ENCODE data around the gene LHX4.
"Not testable (repeated sequence)": the region's sequence is repeated elsewhere in the genome, so short reads cannot be mapped to it uniquely, and the experiment has no call there.

LHX4 gene

DNA sequence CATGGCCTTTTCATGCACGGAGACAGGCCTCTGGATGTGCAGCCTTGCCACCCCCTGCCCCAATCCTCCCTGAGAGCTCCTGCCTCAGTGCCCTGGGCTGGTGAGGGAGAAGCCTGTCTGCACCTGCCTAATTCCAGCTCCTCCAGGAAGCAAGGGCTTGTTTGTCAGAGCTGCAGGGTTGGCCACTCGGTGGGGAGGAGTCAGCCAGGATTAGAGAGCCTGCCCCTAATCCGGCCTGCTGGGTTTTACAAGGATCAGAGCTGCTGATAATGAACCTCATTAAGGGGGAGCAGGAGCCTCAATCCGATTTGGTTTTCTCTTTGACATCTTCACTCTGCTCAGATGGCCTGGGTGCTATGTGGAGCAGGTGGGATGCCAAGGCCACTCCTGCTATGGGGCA, 31.9 kb upstream of the LHX4 start:
- no peak overlapping the region for H3K9ac ChIP-seq (ENCODE audit: low read length)
- H3K9me3 ChIP-seq (ENCODE audit: control insufficient read depth, insufficient read depth, low read depth, low read length): no peaks in the 10 kb centered on the region
- H3K27me3 ChIP-seq (ENCODE audit: control insufficient read depth, insufficient read depth, low read length): no peaks in the 10 kb centered on the region
- H3K27ac ChIP-seq (ENCODE audit: low read depth, low read length): no peak overlapping the region
- H3K4me3 ChIP-seq (ENCODE audit: low read depth, low read length): no peak overlapping the region
- H3K4me1 ChIP-seq (ENCODE audit: control insufficient read depth, insufficient read depth, low read length): peaks cover 6% of the 10 kb centered on the region; the same call in 1 of the 2 replicates
- peaks cover 24% of the 10 kb centered on the region for H3K36me3 ChIP-seq (ENCODE audit: control insufficient read depth, insufficient read depth, low read length)

- no peaks in the 10 kb centered on the region for H3K9me3 ChIP-seq (ENCODE audit: control insufficient read depth, insufficient read depth, low read depth, low read length)
- H3K27ac ChIP-seq (ENCODE audit: low read depth, low read length): no peak overlapping the region
- peaks cover 6% of the 10 kb centered on the region; the same call in 1 of the 2 replicates for H3K4me1 ChIP-seq (ENCODE audit: control insufficient read depth, insufficient read depth, low read length)
- no peak overlapping the region for H3K9ac ChIP-seq (ENCODE audit: low read length)
- H3K4me3 ChIP-seq (ENCODE audit: low read depth, low read length): no peak overlapping the region
- peaks cover 24% of the 10 kb centered on the region for H3K36me3 ChIP-seq (ENCODE audit: control insufficient read depth, insufficient read depth, low read length)
- no peaks in the 10 kb centered on the region for H3K27me3 ChIP-seq (ENCODE audit: control insufficient read depth, insufficient read depth, low read length)
Measured at GRCh38 chr1:180198611-180199010, 31.5 kb upstream of the LHX4 start.

DNA sequence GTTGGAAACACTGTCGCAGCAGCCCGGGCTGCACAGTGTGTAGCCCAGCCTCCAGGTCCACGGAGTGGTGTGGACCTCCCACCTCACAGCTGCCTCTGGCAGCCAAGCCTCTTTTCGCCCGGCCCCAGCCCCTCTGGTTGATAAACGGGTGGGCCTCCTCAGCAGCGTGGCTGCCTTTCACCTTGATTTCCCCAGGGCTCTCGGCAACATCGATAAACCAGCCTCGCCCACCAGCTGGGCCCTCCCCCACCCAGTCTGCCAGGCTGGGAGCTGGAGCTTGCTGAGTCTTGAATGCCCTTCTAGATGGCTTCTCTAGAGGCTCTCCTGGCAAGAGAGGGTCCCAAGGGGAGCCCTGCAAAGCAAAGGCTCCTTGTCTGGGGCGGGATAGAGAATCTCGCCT, 31.0 kb upstream of the LHX4 start:
- Histone ChIP-seq H3K36me3 (ENCODE audit: control insufficient read depth, insufficient read depth, low read length) (peaks cover 24% of the 10 kb centered on the region), H3K4me1 (ENCODE audit: control insufficient read depth, insufficient read depth, low read length) (peaks cover 6% of the 10 kb centered on the region; the same call in 1 of the 2 replicates), H3K27ac (ENCODE audit: low read depth, low read length) (no peak overlapping the region), H3K9me3 (ENCODE audit: control insufficient read depth, insufficient read depth, low read depth, low read length) (no peaks in the 10 kb centered on the region), H3K4me3 (ENCODE audit: low read depth, low read length) (no peak overlapping the region), H3K27me3 (ENCODE audit: control insufficient read depth, insufficient read depth, low read length) (no peaks in the 10 kb centered on the region), H3K9ac (ENCODE audit: low read length) (no peak overlapping the region)

GRCh38 chr1:180201451-180202200, 28.4 kb upstream of the LHX4 start:
- H3K9ac ChIP-seq (ENCODE audit: low read length): no peak overlapping the region
- no peaks in the 10 kb centered on the region for H3K4me1 ChIP-seq (ENCODE audit: control insufficient read depth, insufficient read depth, low read length)
- H3K36me3 ChIP-seq (ENCODE audit: control insufficient read depth, insufficient read depth, low read length): peaks cover 12% of the 10 kb centered on the region
- no peak overlapping the region for H3K4me3 ChIP-seq (ENCODE audit: low read depth, low read length)
- no peaks in the 10 kb centered on the region for H3K27me3 ChIP-seq (ENCODE audit: control insufficient read depth, insufficient read depth, low read length)
- H3K9me3 ChIP-seq (ENCODE audit: control insufficient read depth, insufficient read depth, low read depth, low read length): no peaks in the 10 kb centered on the region
- H3K27ac ChIP-seq (ENCODE audit: low read depth, low read length): no peak overlapping the region

GRCh38 chr1:180202588-180202987, 27.5 kb upstream of the LHX4 start:
- not testable (repeated sequence) for H3K27ac ChIP-seq (ENCODE audit: low read depth, low read length); H3K4me1 ChIP-seq (ENCODE audit: control insufficient read depth, insufficient read depth, low read length); H3K9ac ChIP-seq (ENCODE audit: low read length); H3K9me3 ChIP-seq (ENCODE audit: control insufficient read depth, insufficient read depth, low read depth, low read length); H3K4me3 ChIP-seq (ENCODE audit: low read depth, low read length); H3K36me3 ChIP-seq (ENCODE audit: control insufficient read depth, insufficient read depth, low read length); H3K27me3 ChIP-seq (ENCODE audit: control insufficient read depth, insufficient read depth, low read length)

- Histone ChIP-seq H3K36me3 (ENCODE audit: control insufficient read depth, insufficient read depth, low read length) (no peaks in the 10 kb centered on the region), H3K4me3 (ENCODE audit: low read depth, low read length) (no peak overlapping the region), H3K9me3 (ENCODE audit: control insufficient read depth, insufficient read depth, low read depth, low read length) (no peaks in the 10 kb centered on the region), H3K9ac (ENCODE audit: low read length) (no peak overlapping the region), H3K27ac (ENCODE audit: low read depth, low read length) (no peak overlapping the region), H3K4me1 (ENCODE audit: control insufficient read depth, insufficient read depth, low read length) (no peaks in the 10 kb centered on the region), H3K27me3 (ENCODE audit: control insufficient read depth, insufficient read depth, low read length) (no peaks in the 10 kb centered on the region)
Measured at GRCh38 chr1:180204231-180204630, 25.8 kb upstream of the LHX4 start.

- H3K9ac ChIP-seq (ENCODE audit: low read length): no peak overlapping the region
- peaks cover 1% of the 10 kb centered on the region; the same call in 1 of the 2 replicates for H3K27me3 ChIP-seq (ENCODE audit: control insufficient read depth, insufficient read depth, low read length)
- no peaks in the 10 kb centered on the region for H3K9me3 ChIP-seq (ENCODE audit: control insufficient read depth, insufficient read depth, low read depth, low read length)
Measured at GRCh38 chr1:180206581-180206980, 23.5 kb upstream of the LHX4 start.

DNA sequence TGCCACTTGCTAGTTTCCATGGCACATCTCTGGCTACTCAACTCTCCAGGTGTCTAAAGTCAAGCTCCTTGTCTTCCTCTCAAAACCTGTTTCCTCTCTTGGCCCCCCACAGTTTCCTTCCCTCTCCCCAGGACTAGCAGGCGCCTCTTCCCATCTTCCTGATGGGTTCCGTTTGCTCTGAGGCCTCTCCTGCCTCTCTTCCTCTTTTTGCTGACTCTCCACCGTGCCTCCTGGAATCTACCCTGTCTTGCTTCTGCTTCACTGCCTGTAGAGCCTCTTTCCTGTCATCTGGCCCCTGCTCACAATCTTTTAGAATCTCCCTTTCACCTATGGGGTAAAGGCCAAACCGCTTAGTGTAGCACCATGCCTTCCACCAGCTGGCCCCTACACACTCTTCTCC, 21.8 kb upstream of the LHX4 start:
- peaks cover 4% of the 10 kb centered on the region; the same call in 1 of the 2 replicates for H3K27me3 ChIP-seq (ENCODE audit: control insufficient read depth, insufficient read depth, low read length)
- no peaks in the 10 kb centered on the region for H3K9me3 ChIP-seq (ENCODE audit: control insufficient read depth, insufficient read depth, low read depth, low read length)
- no peak overlapping the region for H3K9ac ChIP-seq (ENCODE audit: low read length)
- H3K4me3 ChIP-seq (ENCODE audit: low read depth, low read length): no peak overlapping the region
- H3K4me1 ChIP-seq (ENCODE audit: control insufficient read depth, insufficient read depth, low read length): no peaks in the 10 kb centered on the region
- H3K36me3 ChIP-seq (ENCODE audit: control insufficient read depth, insufficient read depth, low read length): no peaks in the 10 kb centered on the region
- H3K27ac ChIP-seq (ENCODE audit: low read depth, low read length): no peak overlapping the region

More at GRCh38 chr1:180206581-180206980, 23.5 kb upstream of the LHX4 start:
- H3K4me1 ChIP-seq (ENCODE audit: control insufficient read depth, insufficient read depth, low read length): no peaks in the 10 kb centered on the region
- H3K36me3 ChIP-seq (ENCODE audit: control insufficient read depth, insufficient read depth, low read length): no peaks in the 10 kb centered on the region
- H3K27ac ChIP-seq (ENCODE audit: low read depth, low read length): no peak overlapping the region
- H3K4me3 ChIP-seq (ENCODE audit: low read depth, low read length): no peak overlapping the region

- H3K27me3 ChIP-seq (ENCODE audit: control insufficient read depth, insufficient read depth, low read length): peaks cover 4% of the 10 kb centered on the region; the same call in 1 of the 2 replicates
- no peaks in the 10 kb centered on the region for H3K36me3 ChIP-seq (ENCODE audit: control insufficient read depth, insufficient read depth, low read length)
- H3K27ac ChIP-seq (ENCODE audit: low read depth, low read length): no peak overlapping the region
- no peak overlapping the region for H3K9ac ChIP-seq (ENCODE audit: low read length)
- no peak overlapping the region for H3K4me3 ChIP-seq (ENCODE audit: low read depth, low read length)
- no peaks in the 10 kb centered on the region for H3K9me3 ChIP-seq (ENCODE audit: control insufficient read depth, insufficient read depth, low read depth, low read length)
- H3K4me1 ChIP-seq (ENCODE audit: control insufficient read depth, insufficient read depth, low read length): no peaks in the 10 kb centered on the region
Measured at GRCh38 chr1:180210008-180210620, 19.9 kb upstream of the LHX4 start.

DNA sequence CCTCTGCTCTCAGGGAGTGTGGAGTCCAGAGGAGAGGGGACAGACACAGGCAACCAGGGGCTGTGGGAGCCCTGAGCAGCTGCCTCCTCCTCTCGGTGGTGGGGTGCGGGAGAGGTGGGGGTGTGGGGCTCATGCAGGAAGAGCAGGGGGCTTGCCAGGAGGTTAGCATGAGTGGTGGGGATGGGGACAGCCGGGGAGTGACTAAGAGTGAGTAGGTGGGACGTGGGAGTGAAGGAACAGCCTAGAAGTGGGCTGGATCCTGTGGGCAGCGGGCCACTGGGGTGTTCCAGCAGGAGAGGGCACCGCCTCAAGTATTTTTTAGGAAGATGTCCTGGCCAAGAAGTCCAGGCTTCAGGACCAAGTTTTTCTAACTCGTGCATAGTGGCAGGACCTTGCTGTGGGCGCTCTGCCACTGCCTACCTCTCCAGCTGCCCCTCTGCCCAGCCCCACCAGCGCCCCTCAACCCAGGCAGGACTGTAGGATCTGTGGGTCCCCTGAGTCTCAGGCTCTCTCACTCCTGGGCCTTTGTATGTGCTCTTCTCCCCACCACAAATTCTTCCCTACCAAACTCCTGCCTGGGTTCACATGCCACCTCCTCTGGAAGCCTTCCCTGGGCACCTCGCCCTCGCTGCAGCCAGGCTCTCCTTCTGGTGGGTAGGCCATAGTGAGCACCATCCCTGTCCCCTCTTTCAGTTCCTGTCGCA, 18.8 kb upstream of the LHX4 start:
- Histone ChIP-seq H3K36me3 (ENCODE audit: control insufficient read depth, insufficient read depth, low read length) (no peaks in the 10 kb centered on the region), H3K27me3 (ENCODE audit: control insufficient read depth, insufficient read depth, low read length) (peaks cover 4% of the 10 kb centered on the region; the same call in 1 of the 2 replicates), H3K9me3 (ENCODE audit: control insufficient read depth, insufficient read depth, low read depth, low read length) (no peaks in the 10 kb centered on the region), H3K4me1 (ENCODE audit: control insufficient read depth, insufficient read depth, low read length) (no peaks in the 10 kb centered on the region), H3K4me3 (ENCODE audit: low read depth, low read length) (no peak overlapping the region), H3K9ac (ENCODE audit: low read length) (no peak overlapping the region), H3K27ac (ENCODE audit: low read depth, low read length) (no peak overlapping the region)

DNA sequence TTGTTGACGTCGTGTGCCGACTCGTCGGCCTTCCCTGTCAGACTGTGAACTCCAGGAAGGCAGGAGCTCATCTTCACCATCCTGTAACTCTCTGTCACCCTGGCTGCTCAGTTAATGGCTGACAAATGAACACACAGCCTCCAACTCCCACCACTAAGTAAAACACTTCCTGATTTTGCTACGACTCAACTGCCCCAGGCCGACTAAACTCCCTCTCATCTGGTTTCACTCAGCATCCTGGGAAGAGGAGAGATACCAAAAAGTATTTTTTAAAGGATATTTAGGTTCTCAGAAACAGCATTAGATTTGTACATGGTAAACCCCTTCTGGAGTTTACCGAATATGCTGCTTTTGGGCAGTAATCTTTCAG, 18.2 kb upstream of the LHX4 start:
- H3K27me3 ChIP-seq (ENCODE audit: control insufficient read depth, insufficient read depth, low read length): peaks cover 4% of the 10 kb centered on the region; the same call in 1 of the 2 replicates
- H3K9ac ChIP-seq (ENCODE audit: low read length): no peak overlapping the region
- H3K4me1 ChIP-seq (ENCODE audit: control insufficient read depth, insufficient read depth, low read length): no peaks in the 10 kb centered on the region
- H3K9me3 ChIP-seq (ENCODE audit: control insufficient read depth, insufficient read depth, low read depth, low read length): no peaks in the 10 kb centered on the region
- H3K27ac ChIP-seq (ENCODE audit: low read depth, low read length): no peak overlapping the region
- no peaks in the 10 kb centered on the region for H3K36me3 ChIP-seq (ENCODE audit: control insufficient read depth, insufficient read depth, low read length)
- H3K4me3 ChIP-seq (ENCODE audit: low read depth, low read length): no peak overlapping the region

All from HUES6 (cell line).